Suprapubic skin (tissue), 3 donors: ENCODE data around the gene VEGFA.

Experiments used
- CTCF ChIP-seq, 2 donors: fragments of 200-600 bp in 1 of 2; fragments of 450-650 bp in 1 of 2; sonication (generic) in 1 of 2; IDR thresholded peaks; one replicate each; pipeline ENCODE4 v1.5.1; 2016 to 2019; ENCODE audit warnings: antibody characterized with exemption in 2 of 2, mild to moderate bottlenecking in 1 of 2, moderate library complexity in 1 of 2
- EP300 ChIP-seq: sonication (generic); formaldehyde crosslinking; IDR thresholded peaks from one replicate; pipeline ENCODE4 v1.6.1; 2017; ENCODE audit warnings: antibody characterized with exemption
- POLR2A ChIP-seq, 2 donors: fragments of 450-650 bp; IDR thresholded peaks; one replicate each; pipeline ENCODE4 v1.6.1; 2017; ENCODE audit warnings: antibody characterized with exemption in 2 of 2, mild to moderate bottlenecking in 2 of 2, moderate library complexity in 2 of 2

- no peak for TF ChIP-seq POLR2A (IDR thresholded peaks at IDR 0.05)
- TF ChIP-seq CTCF (IDR thresholded peaks at IDR 0.05), result no peak
- TF ChIP-seq EP300, result no peak
Measured at GRCh38 chr6:43819958-43820357, 49.9 kb downstream of the VEGFA start.
